ENCODE results near the gene CHIT1. TPM values are rescaled to one million over a fixed set of nuclear protein-coding genes. Genes with fewer than 3 reads are reported as not detected.

The CHIT1 gene
- total and polyA plus RNA-seq, 9 of the 15 experiments (the other 6 are each of a cell fraction or from before 2014, with no cell fraction given) = not detected

GRCh38 chr1:203219171-203219570, 10.3 kb downstream of the CHIT1 start (continued):
- TF ChIP-seq CBFA2T3 (IDR thresholded peaks at IDR 0.05) = no peak
- no peak for TF ChIP-seq MXI1 (IDR thresholded peaks at IDR 0.05; ENCODE audit: low read depth, low read length)

GRCh38 chr1:203217668-203218067, 11.8 kb downstream of the CHIT1 start:
- DNase-seq (ENCODE audit: extremely low read depth in 1 of 4, low spot score in 3 of 4) (no peak), ATAC-seq (peak; percentile 26; the same call in 1 of the 3 replicates), FAIRE-seq (no peak)
- no peak overlapping the region for H3K27ac ChIP-seq (ENCODE audit: extremely low read depth, low read depth, low read length)
- no peaks in the 10 kb centered on the region for H3K79me2 ChIP-seq (ENCODE audit: control insufficient read depth, insufficient read depth, low read length)
- H2AFZ ChIP-seq (ENCODE audit: low read depth, low read length) = no peak overlapping the region
- H3K4me1 ChIP-seq (replicated peaks in 1 of 2; ENCODE audit: control insufficient read depth in 2 of 2, insufficient read depth in 2 of 2, low read length in 2 of 2) = no peaks in the 10 kb centered on the region
- no peak for TF ChIP-seq ELF2 (CRISPR knock-in tag; IDR thresholded peaks at IDR 0.05)
- TF ChIP-seq ZBTB1 (CRISPR knock-in tag; IDR thresholded peaks at IDR 0.05; ENCODE audit: borderline replicate concordance, low read depth) = no peak
- TF ChIP-seq HMG20A (CRISPR knock-in tag; conservative IDR thresholded peaks at IDR 0.05) = no peak
- no peak overlapping the region for H3K4me3 ChIP-seq
- no peak overlapping the region for H3K4me2 ChIP-seq (ENCODE audit: insufficient read depth, low read length)
- ChIA-PET POLR2A (interaction anchor here (0.8 to 1.1 kb wide), 2 partner anchors 8 to 401 kb away, joined by 3 read pairs; no protein-coding TSS in a partner anchor), CTCF (ENCODE audit: low intra/inter-chr PET ratio) (interaction anchor here (2.4 kb wide), 1 partner anchor 178 kb away, joined by 13 read pairs; no protein-coding TSS in a partner anchor)
- 4% methylated on average over 7 of the region's 7 CpGs for WGBS (ENCODE audit: insufficient coverage, low coverage, missing lambda C conversion rate)
- H3K9me1 ChIP-seq (ENCODE audit: control insufficient read depth, insufficient read depth, low read length) = no peaks in the 10 kb centered on the region
- peaks cover 17 to 61% of the 10 kb centered on the region in 2 experiments for H3K27me3 ChIP-seq (ENCODE audit: control insufficient read depth in 2 of 2, insufficient read depth in 2 of 2, low read length in 2 of 2)
- intact Hi-C loops (cut with micrococcal nuclease) (loop anchor here (2.0 kb wide), 2 partner anchors 51 to 53 kb away; no protein-coding TSS in a partner anchor), in situ Hi-C loops (cut with MboI) (loop anchor here (5.0 kb wide), 1 partner anchor 185 kb away; no protein-coding TSS in a partner anchor)
- H3K9ac ChIP-seq (ENCODE audit: insufficient read depth in 1 of 2, low read depth in 2 of 2, low read length in 2 of 2) = no peak overlapping the region
- H3K36me3 ChIP-seq (ENCODE audit: control insufficient read depth, insufficient read depth, low read length) = no peaks in the 10 kb centered on the region
- no TSS peak for BruUV-seq (replicated peaks)
- no peaks in the 10 kb centered on the region for H3K9me3 ChIP-seq (replicated peaks; ENCODE audit: control insufficient read depth, insufficient read depth, low read depth, low read length)
- H4K20me1 ChIP-seq (replicated peaks; ENCODE audit: control insufficient read depth, insufficient read depth, low read length) = peaks cover 14% of the 10 kb centered on the region
